Mesendoderm (in vitro differentiated cells): ENCODE data around the gene IKZF1.

ENCODE experiments used
- DNase-seq: peaks from one replicate; pipeline ENCODE4 v3.0.0; 2013
- H2AK5ac ChIP-seq: 2 replicates; pipeline ENCODE4 v1.6.1; 2013; ENCODE audit warnings: low read length, inconsistent platforms
- H2BK120ac ChIP-seq: 2 replicates; pipeline ENCODE4 v1.6.1; 2013; ENCODE audit warnings: low read depth, mild to moderate bottlenecking, low read length, moderate library complexity, mixed read lengths
- H2BK15ac ChIP-seq: replicated peaks from 2 replicates; pipeline ENCODE4 v1.6.1; 2013; ENCODE audit warnings: low read depth, mild to moderate bottlenecking, moderate library complexity
- H2BK5ac ChIP-seq: 2 replicates; pipeline ENCODE4 v1.6.1; 2013; ENCODE audit warnings: low read length, inconsistent platforms
- H3K18ac ChIP-seq: 2 replicates; pipeline ENCODE4 v1.6.1; 2013; ENCODE audit warnings: mild to moderate bottlenecking, low read length, mixed read lengths
- H3K23ac ChIP-seq: one replicate; pipeline ENCODE4 v1.6.1; 2013; ENCODE audit warnings: low read length
- H3K27ac ChIP-seq: 2 replicates; pipeline ENCODE4 v1.5.1; 2013; ENCODE audit warnings: low read depth, mild to moderate bottlenecking, inconsistent platforms, low read length, moderate library complexity
- H3K27me3 ChIP-seq: 2 replicates; pipeline ENCODE4 v1.6.1; 2013; ENCODE audit warnings: low read length, control low read depth, mild to moderate bottlenecking, inconsistent platforms; ENCODE audit not compliant: insufficient read depth, poor library complexity
- H3K36me3 ChIP-seq: 2 replicates; pipeline ENCODE4 v1.6.1; 2013; ENCODE audit warnings: low read length, inconsistent platforms; ENCODE audit not compliant: control insufficient read depth, insufficient read depth
- H3K4ac ChIP-seq: one replicate; pipeline ENCODE4 v1.6.1; 2013; ENCODE audit warnings: low read depth, mild to moderate bottlenecking, low read length, moderate library complexity
- H3K4me1 ChIP-seq: 2 replicates; pipeline ENCODE4 v1.6.1; 2013; ENCODE audit warnings: low read depth, low read length, inconsistent platforms; ENCODE audit not compliant: control insufficient read depth
- H3K4me2 ChIP-seq: 2 replicates; pipeline ENCODE4 v1.6.1; 2013; ENCODE audit warnings: low read length
- H3K4me3 ChIP-seq: 2 replicates; pipeline ENCODE4 v1.5.1; 2013; ENCODE audit warnings: mild to moderate bottlenecking, low read length
- H3K56ac ChIP-seq: one replicate; pipeline ENCODE4 v1.6.1; 2013; ENCODE audit warnings: low read length
- H3K79me1 ChIP-seq: 2 replicates; pipeline ENCODE4 v1.6.1; 2013; ENCODE audit warnings: low read length, inconsistent platforms
- H3K79me2 ChIP-seq: 2 replicates; pipeline ENCODE4 v1.6.1; 2013; ENCODE audit warnings: mild to moderate bottlenecking, low read length; ENCODE audit not compliant: control insufficient read depth, insufficient read depth
- H3K9ac ChIP-seq: 2 replicates; pipeline ENCODE4 v1.6.1; 2013; ENCODE audit warnings: low read length, inconsistent platforms
- H4K5ac ChIP-seq: one replicate; pipeline ENCODE4 v1.6.1; 2013; ENCODE audit warnings: low read length
- H4K8ac ChIP-seq: one replicate; pipeline ENCODE4 v1.6.1; 2013; ENCODE audit warnings: low read depth, mild to moderate bottlenecking, control low read depth, low read length, moderate library complexity
- WGBS: extraction: QIAGEN DNeasy Blood & Tissue Kit; methylation state at CpG from one replicate; pipeline ENCODE4 v1.1.7; 2013; ENCODE audit warnings: low lambda C conversion rate, missing lambda C conversion rate; ENCODE audit not compliant: insufficient coverage; ENCODE audit errors: extremely low coverage; 5-methylcytosine and 5-hydroxymethylcytosine counted together

IKZF1 gene

DNA sequence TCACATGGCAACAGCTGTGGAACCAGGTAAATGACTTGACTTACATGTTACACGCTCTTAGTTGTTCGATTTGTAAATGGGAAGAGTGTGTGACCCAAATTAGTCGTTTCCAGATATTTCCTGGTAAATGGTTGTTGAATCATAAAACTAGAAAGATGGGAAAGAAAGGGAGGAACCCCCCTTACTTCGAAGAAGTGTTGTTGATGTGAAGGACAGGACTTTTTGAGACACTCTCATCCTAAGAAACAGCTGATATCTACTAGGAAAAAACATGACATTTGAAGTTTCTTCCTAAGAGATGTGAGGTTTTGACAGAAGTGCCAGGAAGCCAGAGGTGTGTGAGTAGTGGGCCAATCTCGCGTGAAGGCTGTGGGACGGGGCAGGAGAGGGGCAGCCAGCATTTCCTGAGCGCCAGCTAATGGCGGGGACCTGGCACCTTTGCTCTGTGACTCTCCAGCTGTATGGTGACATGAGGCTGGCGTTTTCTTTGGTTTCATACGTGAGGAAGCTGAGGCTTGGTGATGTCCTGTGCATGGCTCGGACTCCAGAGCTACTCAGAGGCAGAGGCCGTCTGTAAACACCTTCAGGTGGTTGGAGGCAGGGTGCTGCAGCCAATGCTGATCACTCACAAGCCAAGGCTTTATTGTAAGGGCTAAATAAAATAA lies 53.7 kb downstream of the IKZF1 start:
- H3K9ac ChIP-seq: no peak overlapping the region
- H3K36me3 ChIP-seq: no peaks in the 10 kb centered on the region
- H2BK5ac ChIP-seq: no peak overlapping the region
- WGBS: no CpG with 5 or more reads among the region's 13 CpGs
- H3K4me1 ChIP-seq: peaks cover 13% of the 10 kb centered on the region
- no peak overlapping the region for H4K8ac ChIP-seq
- DNase-seq: no peak
- H3K4me3 ChIP-seq: no peak overlapping the region
- no peaks in the 10 kb centered on the region for H3K79me1 ChIP-seq
- H3K23ac ChIP-seq: no peak overlapping the region
- no peak overlapping the region for H3K4me2 ChIP-seq
- no peak overlapping the region for H3K18ac ChIP-seq
- no peak overlapping the region for H2BK120ac ChIP-seq
- H3K27me3 ChIP-seq: no peaks in the 10 kb centered on the region
- no peak overlapping the region for H3K56ac ChIP-seq
- H3K79me2 ChIP-seq: no peaks in the 10 kb centered on the region
- H4K5ac ChIP-seq: no peak overlapping the region
- H2BK15ac ChIP-seq: no peak overlapping the region
- no peak overlapping the region for H3K4ac ChIP-seq
- H3K27ac ChIP-seq: no peak overlapping the region
- H2AK5ac ChIP-seq: no peak overlapping the region

GRCh38 chr7:50358779-50359178 lies 54.3 kb downstream of the IKZF1 start:
- H2BK120ac ChIP-seq: no peak overlapping the region
- no peak overlapping the region for H3K9ac ChIP-seq
- no peak for DNase-seq
- H2AK5ac ChIP-seq: no peak overlapping the region
- no peak overlapping the region for H4K8ac ChIP-seq
- H4K5ac ChIP-seq: no peak overlapping the region
- H3K36me3 ChIP-seq: no peaks in the 10 kb centered on the region
- no peak overlapping the region for H3K4me2 ChIP-seq
- no peaks in the 10 kb centered on the region for H3K79me2 ChIP-seq
- H3K27ac ChIP-seq: no peak overlapping the region
- no peak overlapping the region for H3K56ac ChIP-seq
- H3K4me3 ChIP-seq: no peak overlapping the region
- peaks cover 13% of the 10 kb centered on the region for H3K4me1 ChIP-seq
- no peak overlapping the region for H2BK15ac ChIP-seq
- no peaks in the 10 kb centered on the region for H3K27me3 ChIP-seq
- no peak overlapping the region for H2BK5ac ChIP-seq
- H3K79me1 ChIP-seq: no peaks in the 10 kb centered on the region
- H3K23ac ChIP-seq: no peak overlapping the region
- H3K4ac ChIP-seq: no peak overlapping the region
- no CpG with 5 or more reads among the region's 5 CpGs for WGBS
- no peak overlapping the region for H3K18ac ChIP-seq

- no peak for DNase-seq
- Histone ChIP-seq H3K9ac (no peak overlapping the region), H4K8ac (no peak overlapping the region), H2BK15ac (no peak overlapping the region), H3K56ac (peak overlapping the region; percentile 71), H3K4me3 (no peak overlapping the region), H3K18ac (no peak overlapping the region), H4K5ac (no peak overlapping the region), H3K79me1 (no peaks in the 10 kb centered on the region), H3K4ac (no peak overlapping the region), H3K27me3 (no peaks in the 10 kb centered on the region), H3K4me2 (no peak overlapping the region), H3K4me1 (peaks cover 13% of the 10 kb centered on the region), H3K27ac (peak overlapping the region; percentile 7), H2BK5ac (peak overlapping the region; percentile 51), H2AK5ac (peak overlapping the region; percentile 72), H3K23ac (no peak overlapping the region), H3K79me2 (no peaks in the 10 kb centered on the region), H2BK120ac (no peak overlapping the region), H3K36me3 (no peaks in the 10 kb centered on the region)
- WGBS: no CpG with 5 or more reads among the region's 9 CpGs
These were observed 54.9 kb downstream of the IKZF1 start for GRCh38 chr7:50359258-50359994.

DNA sequence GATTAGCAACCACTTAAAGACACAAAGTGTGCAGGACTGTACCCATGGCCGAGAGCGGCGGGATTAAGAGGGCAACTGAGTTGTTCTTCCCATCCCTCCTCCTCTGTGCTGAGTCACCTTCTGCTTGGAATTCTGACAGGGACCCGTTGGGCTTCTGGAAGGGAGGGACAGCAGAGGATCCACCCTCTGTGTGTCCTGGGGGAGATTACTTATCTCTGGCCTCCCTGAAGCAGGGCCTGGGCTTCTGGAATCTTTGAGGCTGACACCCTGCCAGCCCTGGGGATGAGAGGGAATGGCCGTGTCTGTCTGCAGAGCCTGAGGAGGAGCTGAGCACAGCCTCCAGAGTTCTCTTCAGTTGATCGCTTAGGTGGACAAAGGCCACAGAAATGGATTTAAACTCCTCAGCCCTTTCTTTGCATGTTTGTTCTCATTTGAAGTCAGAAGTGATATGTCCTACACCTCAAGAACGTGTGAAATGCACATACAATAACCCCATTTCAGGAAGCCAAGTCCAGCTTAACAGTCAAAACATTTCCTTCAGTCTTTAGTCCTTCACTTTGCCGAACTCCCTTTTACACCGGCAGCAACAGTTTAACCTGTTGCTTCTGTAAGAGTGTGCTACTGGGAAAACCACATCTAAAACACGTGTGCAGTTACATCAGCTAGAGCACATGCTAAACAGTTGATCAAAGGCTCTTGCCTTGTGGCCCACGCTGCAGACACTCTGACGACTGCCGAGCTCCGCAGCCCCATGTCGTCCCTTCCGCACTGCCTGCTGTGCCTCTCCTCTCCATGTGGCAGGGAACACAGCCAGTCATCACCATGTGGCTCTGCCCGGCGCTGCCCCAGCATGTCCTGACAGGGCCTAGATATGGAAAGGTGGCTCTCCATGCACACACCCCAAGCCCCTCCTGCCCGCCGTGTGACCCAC lies 55.7 kb downstream of the IKZF1 start:
- H3K56ac ChIP-seq: peak overlapping the region; percentile 76
- H3K23ac ChIP-seq: no peak overlapping the region
- no peak overlapping the region for H3K4me3 ChIP-seq
- no peak overlapping the region for H3K4ac ChIP-seq
- H4K5ac ChIP-seq: no peak overlapping the region
- H3K79me2 ChIP-seq: no peaks in the 10 kb centered on the region
- H3K9ac ChIP-seq: peak overlapping the region; percentile 27
- no peaks in the 10 kb centered on the region for H3K27me3 ChIP-seq
- H3K79me1 ChIP-seq: no peaks in the 10 kb centered on the region
- H3K36me3 ChIP-seq: no peaks in the 10 kb centered on the region
- H2AK5ac ChIP-seq: peak overlapping the region; percentile 72
- no peak overlapping the region for H3K4me2 ChIP-seq
- H2BK5ac ChIP-seq: peak overlapping the region; percentile 51
- no peak overlapping the region for H4K8ac ChIP-seq
- no peak overlapping the region for H3K18ac ChIP-seq
- H3K4me1 ChIP-seq: peaks cover 13% of the 10 kb centered on the region
- no peak overlapping the region for H2BK15ac ChIP-seq
- H2BK120ac ChIP-seq: no peak overlapping the region
- H3K27ac ChIP-seq: peak overlapping the region; percentile 7
- no CpG with 5 or more reads among the region's 20 CpGs for WGBS
- DNase-seq: peak; percentile 92

DNA sequence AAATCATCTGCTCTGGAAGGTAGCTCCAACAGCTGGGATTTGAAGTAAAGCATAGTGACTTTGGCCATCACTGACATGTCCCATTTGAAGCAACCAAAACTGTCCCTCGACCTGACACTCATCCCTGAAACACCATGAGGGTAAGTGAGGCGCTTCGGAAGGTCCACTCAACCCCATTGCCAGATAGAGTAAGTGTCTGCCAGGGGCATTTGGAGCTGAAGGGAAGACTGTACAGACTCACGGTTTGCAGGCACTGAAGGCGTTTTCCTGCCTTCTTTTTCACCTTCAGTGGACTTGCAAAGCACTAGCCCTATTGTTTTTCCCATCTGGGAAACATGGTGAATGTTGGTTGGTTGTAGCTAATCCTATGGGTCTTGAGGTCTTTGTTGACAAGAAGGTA lies 57.6 kb downstream of the IKZF1 start:
- no peak overlapping the region for H3K56ac ChIP-seq
- H2BK5ac ChIP-seq: no peak overlapping the region
- WGBS: no CpG with 5 or more reads among the region's 5 CpGs
- H3K23ac ChIP-seq: no peak overlapping the region
- H3K36me3 ChIP-seq: no peaks in the 10 kb centered on the region
- no peaks in the 10 kb centered on the region for H3K27me3 ChIP-seq
- no peak overlapping the region for H2BK120ac ChIP-seq
- peaks cover 13% of the 10 kb centered on the region for H3K4me1 ChIP-seq
- H4K5ac ChIP-seq: no peak overlapping the region
- no peak overlapping the region for H2AK5ac ChIP-seq
- H3K18ac ChIP-seq: no peak overlapping the region
- DNase-seq: no peak
- no peak overlapping the region for H2BK15ac ChIP-seq
- no peaks in the 10 kb centered on the region for H3K79me2 ChIP-seq
- H3K79me1 ChIP-seq: no peaks in the 10 kb centered on the region
- no peak overlapping the region for H3K4ac ChIP-seq
- H3K9ac ChIP-seq: no peak overlapping the region
- H3K4me2 ChIP-seq: no peak overlapping the region
- H4K8ac ChIP-seq: no peak overlapping the region
- H3K27ac ChIP-seq: no peak overlapping the region
- H3K4me3 ChIP-seq: no peak overlapping the region
